Measurements from ENCODE around the gene CHN1.
A peak's percentile ranks its signal among the peaks of the same experiment; 100 is the strongest.

The CHN1 gene

DNA sequence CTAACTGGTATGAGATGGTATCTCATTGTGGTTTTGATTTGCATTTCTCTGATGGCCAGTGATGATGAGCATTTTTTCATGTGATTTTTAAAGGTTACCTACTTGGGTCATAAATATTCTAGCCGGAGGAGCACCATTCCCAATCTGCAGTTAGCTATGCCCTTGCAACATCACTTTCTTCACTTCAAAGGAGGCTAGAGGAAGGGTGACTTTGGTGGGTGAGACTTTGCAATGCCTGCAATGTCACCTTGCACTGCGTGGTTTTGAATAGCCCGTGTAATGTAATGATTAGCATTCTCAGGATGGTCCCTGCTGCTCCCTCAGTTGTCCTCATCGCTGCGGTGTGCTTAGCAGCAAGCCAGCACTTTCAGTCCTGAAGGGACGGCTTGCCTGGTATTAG lies 184.8 kb downstream of the CHN1 start:
- no peak overlapping the region for H2BK120ac ChIP-seq (ENCODE audit: low read depth, low read length)

DNA sequence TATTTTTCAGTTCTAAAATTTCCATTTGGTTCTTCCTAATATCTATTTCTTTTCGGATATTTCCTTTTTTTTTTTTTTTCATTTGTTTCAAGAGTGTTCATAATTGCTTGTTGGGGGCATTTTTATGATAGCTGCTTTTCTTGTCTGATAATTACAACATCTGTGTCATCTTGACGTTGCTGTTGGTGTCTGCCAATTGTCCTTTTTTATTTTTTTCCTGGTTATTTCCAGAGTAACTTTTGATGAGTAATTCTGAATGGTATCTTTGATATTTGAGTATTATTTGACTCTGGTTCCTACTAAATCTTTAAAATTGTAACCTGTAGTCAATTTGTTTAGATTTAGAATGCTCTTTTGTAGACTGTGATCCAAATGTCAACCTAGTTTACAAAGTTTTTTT lies 189.7 kb downstream of the CHN1 start:
- H2AFZ ChIP-seq (ENCODE audit: low read depth, low read length): no peak overlapping the region
- peak overlapping the region; percentile 63 for H4K8ac ChIP-seq (ENCODE audit: low read length)
- no peak overlapping the region for H2AK5ac ChIP-seq (ENCODE audit: low read length, severe bottlenecking)
- H3K4me2 ChIP-seq (ENCODE audit: low read length, poor library complexity, severe bottlenecking): no peak overlapping the region
- H3K9ac ChIP-seq (ENCODE audit: low read length): no peak overlapping the region
- no peak for DNase-seq
- no peak overlapping the region for H3K23ac ChIP-seq (ENCODE audit: low read length in 2 of 2)
- no peaks in the 10 kb centered on the region for H3K79me1 ChIP-seq (replicated peaks; ENCODE audit: low read length, poor library complexity, severe bottlenecking)
- no peak overlapping the region for H3K18ac ChIP-seq (ENCODE audit: low read depth in 1 of 2, low read length in 2 of 2)
- H4K91ac ChIP-seq (ENCODE audit: low read length): no peak overlapping the region
- H3K4ac ChIP-seq (ENCODE audit: low read depth in 1 of 2, low read length in 2 of 2): no peak overlapping the region
- H3K27ac ChIP-seq (ENCODE audit: low read length, poor library complexity, severe bottlenecking): no peak overlapping the region
- no peak overlapping the region for H2BK5ac ChIP-seq (ENCODE audit: low read depth, low read length, poor library complexity, severe bottlenecking)
- no peaks in the 10 kb centered on the region for H3K27me3 ChIP-seq (ENCODE audit: control insufficient read depth in 1 of 2, insufficient read depth in 1 of 2, low read length in 2 of 2)
- WGBS: 95% methylated on average over 1 of the region's 2 CpGs
- no peaks in the 10 kb centered on the region for H3K4me1 ChIP-seq (ENCODE audit: control insufficient read depth, insufficient read depth, low read depth, low read length)
- peaks cover 0 to 4% of the 10 kb centered on the region in 2 experiments for H3K36me3 ChIP-seq (ENCODE audit: control insufficient read depth in 1 of 2, insufficient read depth in 2 of 2, low read depth in 1 of 2, low read length in 2 of 2)
- no peak overlapping the region for H2BK120ac ChIP-seq (ENCODE audit: low read depth, low read length)
- no peak overlapping the region for H3K14ac ChIP-seq (ENCODE audit: low read length in 2 of 2)
- no peak overlapping the region for H2BK12ac ChIP-seq (ENCODE audit: low read length in 2 of 2)
- H3K9me3 ChIP-seq (ENCODE audit: control insufficient read depth, low read length): no peaks in the 10 kb centered on the region
- no peak overlapping the region for H3K4me3 ChIP-seq (ENCODE audit: insufficient read depth in 1 of 2, low read depth in 1 of 2, low read length in 2 of 2)
- H2BK15ac ChIP-seq (ENCODE audit: low read depth, poor library complexity, severe bottlenecking): no peak overlapping the region

More for the DNA sequence above, 184.8 kb downstream of the CHN1 start:
- no peaks in the 10 kb centered on the region for H3K4me1 ChIP-seq (ENCODE audit: control insufficient read depth, insufficient read depth, low read depth, low read length)
- WGBS: over 99% methylated on average over 5 of the region's 6 CpGs
- no peak overlapping the region for H3K18ac ChIP-seq (ENCODE audit: low read depth in 1 of 2, low read length in 2 of 2)
- no peak overlapping the region for H4K8ac ChIP-seq (ENCODE audit: low read length)
- H3K4me3 ChIP-seq (ENCODE audit: insufficient read depth in 1 of 2, low read depth in 1 of 2, low read length in 2 of 2): no peak overlapping the region
- no peak overlapping the region for H2BK15ac ChIP-seq (ENCODE audit: low read depth, poor library complexity, severe bottlenecking)
- H2AK5ac ChIP-seq (ENCODE audit: low read length, severe bottlenecking): no peak overlapping the region
- H3K14ac ChIP-seq (ENCODE audit: low read length in 2 of 2): no peak overlapping the region
- no peak overlapping the region for H2BK12ac ChIP-seq (ENCODE audit: low read length in 2 of 2)
- no peak overlapping the region for H2AFZ ChIP-seq (ENCODE audit: low read depth, low read length)
- H3K9ac ChIP-seq (ENCODE audit: low read length): no peak overlapping the region
- no peaks in the 10 kb centered on the region for H3K27me3 ChIP-seq (ENCODE audit: control insufficient read depth in 1 of 2, insufficient read depth in 1 of 2, low read length in 2 of 2)
- H3K4ac ChIP-seq (ENCODE audit: low read depth in 1 of 2, low read length in 2 of 2): no peak overlapping the region
- no peak overlapping the region for H2BK5ac ChIP-seq (ENCODE audit: low read depth, low read length, poor library complexity, severe bottlenecking)
- no peak overlapping the region for H4K91ac ChIP-seq (ENCODE audit: low read length)
- no peak overlapping the region for H3K23ac ChIP-seq (ENCODE audit: low read length in 2 of 2)
- no peak for DNase-seq
- H3K27ac ChIP-seq (ENCODE audit: low read length, poor library complexity, severe bottlenecking): no peak overlapping the region
- no peaks in the 10 kb centered on the region for H3K9me3 ChIP-seq (ENCODE audit: control insufficient read depth, low read length)
- no peaks in the 10 kb centered on the region for H3K79me1 ChIP-seq (replicated peaks; ENCODE audit: low read length, poor library complexity, severe bottlenecking)
- peaks cover 0 to 4% of the 10 kb centered on the region in 2 experiments for H3K36me3 ChIP-seq (ENCODE audit: control insufficient read depth in 1 of 2, insufficient read depth in 2 of 2, low read depth in 1 of 2, low read length in 2 of 2)
- no peak overlapping the region for H3K4me2 ChIP-seq (ENCODE audit: low read length, poor library complexity, severe bottlenecking)

DNA sequence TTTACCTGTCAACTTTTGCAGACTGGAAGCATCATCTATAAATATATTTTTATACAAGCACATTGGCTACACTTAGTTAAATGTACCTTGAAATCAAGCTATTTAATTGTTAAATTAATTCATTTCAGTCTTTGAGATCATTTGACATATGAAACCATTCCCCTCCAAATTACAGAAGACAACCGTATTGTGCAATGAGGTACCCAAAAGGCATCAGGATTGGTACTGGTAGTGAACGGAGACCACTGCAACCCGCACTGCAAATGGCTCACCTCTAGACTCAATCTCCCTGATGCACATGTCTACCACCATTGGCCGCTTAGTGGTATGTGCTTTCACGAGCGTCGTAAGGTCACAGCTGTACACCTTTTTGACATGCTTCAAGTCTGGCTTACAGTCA lies 193.1 kb downstream of the CHN1 start:
- Histone ChIP-seq H3K27ac (ENCODE audit: low read length, poor library complexity, severe bottlenecking) (no peak overlapping the region), H2BK120ac (ENCODE audit: low read depth, low read length) (no peak overlapping the region), H4K8ac (ENCODE audit: low read length) (no peak overlapping the region), H3K18ac (ENCODE audit: low read depth in 1 of 2, low read length in 2 of 2) (no peak overlapping the region), H2BK12ac (ENCODE audit: low read length in 2 of 2) (no peak overlapping the region), H3K27me3 (ENCODE audit: control insufficient read depth in 1 of 2, insufficient read depth in 1 of 2, low read length in 2 of 2) (no peaks in the 10 kb centered on the region), H3K9ac (ENCODE audit: low read length) (no peak overlapping the region), H2BK15ac (ENCODE audit: low read depth, poor library complexity, severe bottlenecking) (no peak overlapping the region), H3K23ac (ENCODE audit: low read length in 2 of 2) (no peak overlapping the region), H3K14ac (ENCODE audit: low read length in 2 of 2) (no peak overlapping the region), H3K4me3 (ENCODE audit: insufficient read depth in 1 of 2, low read depth in 1 of 2, low read length in 2 of 2) (no peak overlapping the region), H2AK5ac (ENCODE audit: low read length, severe bottlenecking) (no peak overlapping the region), H2BK5ac (ENCODE audit: low read depth, low read length, poor library complexity, severe bottlenecking) (no peak overlapping the region), H3K4me2 (ENCODE audit: low read length, poor library complexity, severe bottlenecking) (no peak overlapping the region), H3K9me3 (ENCODE audit: control insufficient read depth, low read length) (no peaks in the 10 kb centered on the region), H3K36me3 (ENCODE audit: control insufficient read depth in 1 of 2, insufficient read depth in 2 of 2, low read depth in 1 of 2, low read length in 2 of 2) (peaks cover 0 to 12% of the 10 kb centered on the region in 2 experiments), H4K91ac (ENCODE audit: low read length) (no peak overlapping the region), H3K4me1 (ENCODE audit: control insufficient read depth, insufficient read depth, low read depth, low read length) (peaks cover 3% of the 10 kb centered on the region), H2AFZ (ENCODE audit: low read depth, low read length) (no peak overlapping the region), H3K79me1 (replicated peaks; ENCODE audit: low read length, poor library complexity, severe bottlenecking) (no peaks in the 10 kb centered on the region), H3K4ac (ENCODE audit: low read depth in 1 of 2, low read length in 2 of 2) (no peak overlapping the region)
- DNase-seq: no peak
- WGBS: 94% methylated on average over 7 of the region's 7 CpGs

DNA sequence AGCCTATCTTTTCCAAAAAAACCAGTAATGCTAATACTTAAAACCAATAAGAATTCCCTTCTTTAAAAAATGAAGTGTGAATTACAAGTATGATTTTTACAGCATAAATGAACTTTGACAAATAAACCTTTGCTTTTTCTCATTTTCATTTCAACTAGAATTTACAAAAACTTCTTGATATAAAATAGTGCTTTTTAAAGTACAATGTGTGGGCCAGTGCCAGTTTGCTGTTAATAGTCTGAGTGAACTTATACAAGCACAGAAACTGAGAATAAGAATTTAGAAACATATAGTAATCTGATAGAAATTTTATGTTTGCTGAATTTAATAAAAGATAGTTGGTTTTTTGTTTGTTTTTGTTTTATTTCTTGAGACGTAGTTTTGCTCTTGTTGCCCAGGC lies 197.2 kb downstream of the CHN1 start:
- WGBS: 67% methylated on average over 1 of the region's 1 CpG
- no peak overlapping the region for H3K14ac ChIP-seq (ENCODE audit: low read length in 2 of 2)
- DNase-seq: no peak

More for the DNA sequence above, 197.2 kb downstream of the CHN1 start:
- H3K79me1 ChIP-seq (replicated peaks; ENCODE audit: low read length, poor library complexity, severe bottlenecking): no peaks in the 10 kb centered on the region
- H2BK120ac ChIP-seq (ENCODE audit: low read depth, low read length): no peak overlapping the region
- no peak overlapping the region for H3K23ac ChIP-seq (ENCODE audit: low read length in 2 of 2)
- H3K27ac ChIP-seq (ENCODE audit: low read length, poor library complexity, severe bottlenecking): no peak overlapping the region
- peaks cover 0 to 12% of the 10 kb centered on the region in 2 experiments for H3K36me3 ChIP-seq (ENCODE audit: control insufficient read depth in 1 of 2, insufficient read depth in 2 of 2, low read depth in 1 of 2, low read length in 2 of 2)
- no peak overlapping the region for H4K8ac ChIP-seq (ENCODE audit: low read length)
- H4K91ac ChIP-seq (ENCODE audit: low read length): no peak overlapping the region
- no peak overlapping the region for H2BK15ac ChIP-seq (ENCODE audit: low read depth, poor library complexity, severe bottlenecking)
- H2BK5ac ChIP-seq (ENCODE audit: low read depth, low read length, poor library complexity, severe bottlenecking): no peak overlapping the region
- no peaks in the 10 kb centered on the region for H3K9me3 ChIP-seq (ENCODE audit: control insufficient read depth, low read length)
- no peak overlapping the region for H2AK5ac ChIP-seq (ENCODE audit: low read length, severe bottlenecking)
- no peak overlapping the region for H3K4me3 ChIP-seq (ENCODE audit: insufficient read depth in 1 of 2, low read depth in 1 of 2, low read length in 2 of 2)
- no peaks in the 10 kb centered on the region for H3K27me3 ChIP-seq (ENCODE audit: control insufficient read depth in 1 of 2, insufficient read depth in 1 of 2, low read length in 2 of 2)
- no peak overlapping the region for H2AFZ ChIP-seq (ENCODE audit: low read depth, low read length)
- no peak overlapping the region for H3K4me2 ChIP-seq (ENCODE audit: low read length, poor library complexity, severe bottlenecking)
- H3K4ac ChIP-seq (ENCODE audit: low read depth in 1 of 2, low read length in 2 of 2): no peak overlapping the region
- H3K18ac ChIP-seq (ENCODE audit: low read depth in 1 of 2, low read length in 2 of 2): no peak overlapping the region
- H3K4me1 ChIP-seq (ENCODE audit: control insufficient read depth, insufficient read depth, low read depth, low read length): peaks cover 4% of the 10 kb centered on the region
- H3K9ac ChIP-seq (ENCODE audit: low read length): peak overlapping the region; percentile 67
- H2BK12ac ChIP-seq (ENCODE audit: low read length in 2 of 2): no peak overlapping the region
